HG02571 (cell line): ENCODE measurements around the gene COQ5.
"Not testable (repeated sequence)": the region's sequence is repeated elsewhere in the genome, so short reads cannot be mapped to it uniquely, and the experiment has no call there.

Experiments
- ATAC-seq: cut with Tn5 transposase; IDR thresholded peaks from one replicate; pipeline ENCODE4 v1.9.1; 2021; ENCODE audit warnings: mild to moderate bottlenecking, moderate library complexity; ENCODE audit not compliant: unreplicated experiment

Gene COQ5

GRCh38 chr12:120530418-120530761 lies 1.4 kb upstream of the COQ5 start:
- not testable (repeated sequence) for ATAC-seq

- no peak for ATAC-seq
Measured at GRCh38 chr12:120529641-120530417, 871 bp upstream of the COQ5 start.

- no peak for ATAC-seq
Measured at GRCh38 chr12:120522568-120522967, 6.4 kb downstream of the COQ5 start.

GRCh38 chr12:120519324-120519723 lies 9.6 kb downstream of the COQ5 start:
- ATAC-seq, result not testable (repeated sequence)

GRCh38 chr12:120515496-120515895 lies 13.5 kb downstream of the COQ5 start:
- no peak for ATAC-seq

- ATAC-seq, result no peak
Measured at GRCh38 chr12:120514002-120514401, 15.0 kb downstream of the COQ5 start.

GRCh38 chr12:120508537-120508936 lies 20.4 kb downstream of the COQ5 start:
- no peak for ATAC-seq

- ATAC-seq, result no peak
Measured at GRCh38 chr12:120504587-120504986, 24.4 kb downstream of the COQ5 start.

- no peak for ATAC-seq
Measured at GRCh38 chr12:120500581-120500980, 28.4 kb downstream of the COQ5 start.

- no peak for ATAC-seq
Measured at GRCh38 chr12:120498870-120499515, 30.0 kb downstream of the COQ5 start.

GRCh38 chr12:120497524-120498150 lies 31.3 kb downstream of the COQ5 start:
- ATAC-seq, result no peak

- ATAC-seq, result no peak
Measured at GRCh38 chr12:120496413-120497340, 32.3 kb downstream of the COQ5 start.

- ATAC-seq, result peak; percentile 87
Measured at GRCh38 chr12:120495731-120496412, 33.1 kb downstream of the COQ5 start, which contains the start of gene DYNLL1. TSS of gene DYNLL1 (plus strand) at chr12:120496113. CDS start at chr12:120496422, 309 bp downstream.

GRCh38 chr12:120495186-120495730 lies 33.7 kb downstream of the COQ5 start:
- ATAC-seq, result peak; percentile 12

GRCh38 chr12:120490833-120491512 lies 38.0 kb downstream of the COQ5 start:
- ATAC-seq, result no peak

- ATAC-seq, result no peak
Measured at GRCh38 chr12:120490325-120490724, 38.6 kb downstream of the COQ5 start.

- ATAC-seq, result no peak
Measured at GRCh38 chr12:120489018-120489417, 39.9 kb downstream of the COQ5 start.

GRCh38 chr12:120488057-120488640 lies 40.8 kb downstream of the COQ5 start:
- ATAC-seq, result no peak

- not testable (repeated sequence) for ATAC-seq
Measured at GRCh38 chr12:120487552-120487951, 41.4 kb downstream of the COQ5 start.
